ENCODE results near the gene RPL10. TPM values are rescaled to one million over a fixed set of nuclear protein-coding genes. Genes with fewer than 3 reads are reported as not detected.
"Not testable (repeated sequence)": the region's sequence is repeated elsewhere in the genome, so short reads cannot be mapped to it uniquely, and the experiment has no call there.

RPL10 gene
- polyA plus RNA-seq, 4 donors: 2,891 to 3,494 (median 3,187) TPM

- no peak for DNase-seq (ENCODE audit: low read depth in 4 of 4, low spot score in 3 of 4)
Measured at GRCh38 chrX:154399527-154400368, 1.6 kb downstream of the RPL10 start.

DNA sequence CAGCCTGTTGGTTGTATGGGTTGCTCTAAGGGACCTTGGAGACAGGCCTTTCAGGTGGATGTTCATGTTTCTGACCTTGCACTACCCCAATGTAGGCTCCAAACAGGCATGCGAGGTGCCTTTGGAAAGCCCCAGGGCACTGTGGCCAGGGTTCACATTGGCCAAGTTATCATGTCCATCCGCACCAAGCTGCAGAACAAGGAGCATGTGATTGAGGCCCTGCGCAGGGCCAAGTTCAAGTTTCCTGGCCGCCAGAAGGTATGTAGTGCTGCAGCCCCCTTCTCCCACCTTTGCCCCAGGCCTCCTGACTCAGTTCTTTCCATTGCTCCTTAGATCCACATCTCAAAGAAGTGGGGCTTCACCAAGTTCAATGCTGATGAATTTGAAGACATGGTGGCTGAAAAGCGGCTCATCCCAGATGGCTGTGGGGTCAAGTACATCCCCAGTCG lies 2.2 kb downstream of the RPL10 start:
- DNase-seq (ENCODE audit: low read depth in 4 of 4, low spot score in 3 of 4): not testable (repeated sequence)

- DNase-seq (ENCODE audit: low read depth in 4 of 4, low spot score in 3 of 4): no peak
Measured at GRCh38 chrX:154401045-154401799, 3.0 kb downstream of the RPL10 start.

- DNase-seq (ENCODE audit: low read depth in 4 of 4, low spot score in 3 of 4): no peak
Measured at GRCh38 chrX:154401918-154402621, 3.9 kb downstream of the RPL10 start.

DNA sequence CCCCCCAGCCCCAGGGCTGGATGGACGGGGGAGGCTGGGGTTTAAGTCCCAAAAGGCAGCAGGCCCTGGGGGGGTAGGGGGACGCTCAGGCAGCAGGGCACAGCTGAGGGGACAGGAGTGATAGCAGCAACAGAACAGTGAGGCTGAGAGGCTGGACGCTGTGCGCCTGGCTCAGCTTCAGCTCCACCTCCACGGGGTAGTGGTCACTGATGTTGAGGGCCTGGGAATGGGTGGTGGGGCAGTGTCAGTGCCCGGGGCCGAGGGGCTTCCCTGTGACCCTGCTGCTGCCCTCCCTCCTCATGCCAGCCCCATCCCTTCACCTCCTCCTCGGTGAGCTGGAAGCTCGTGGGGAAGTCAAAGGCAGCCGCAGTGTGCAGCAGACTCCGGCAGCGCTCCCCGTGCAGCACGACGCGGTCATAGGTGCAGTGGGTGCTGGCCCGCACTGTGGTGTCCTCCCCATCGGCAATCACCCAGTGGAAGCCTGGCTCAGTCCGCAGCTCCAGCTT lies 4.5 kb downstream of the RPL10 start:
- no peak for DNase-seq (ENCODE audit: low read depth in 4 of 4, low spot score in 3 of 4)

- no peak for DNase-seq (ENCODE audit: low read depth in 4 of 4, low spot score in 3 of 4)
Measured at GRCh38 chrX:154403192-154403591, 5.0 kb downstream of the RPL10 start.

DNA sequence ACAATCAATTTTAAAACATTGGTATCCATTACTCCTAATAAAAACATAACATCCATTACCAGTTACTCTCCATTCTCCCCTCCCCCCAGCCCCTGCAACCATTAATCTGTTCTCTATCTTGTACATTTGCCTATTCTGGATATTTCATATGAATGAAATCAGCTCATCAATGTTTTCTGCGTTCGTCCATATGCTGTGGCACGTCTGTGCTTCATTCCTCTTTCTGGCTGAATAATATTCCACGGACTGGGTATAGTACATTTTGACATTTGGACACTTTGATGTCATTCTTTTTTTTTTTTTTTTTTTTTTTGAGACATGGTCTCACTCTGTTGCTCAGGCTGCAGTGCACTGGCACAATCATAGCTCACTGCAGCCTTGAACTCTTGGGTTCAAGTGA lies 5.7 kb downstream of the RPL10 start:
- no peak for DNase-seq (ENCODE audit: low read depth in 4 of 4, low spot score in 3 of 4)

DNA sequence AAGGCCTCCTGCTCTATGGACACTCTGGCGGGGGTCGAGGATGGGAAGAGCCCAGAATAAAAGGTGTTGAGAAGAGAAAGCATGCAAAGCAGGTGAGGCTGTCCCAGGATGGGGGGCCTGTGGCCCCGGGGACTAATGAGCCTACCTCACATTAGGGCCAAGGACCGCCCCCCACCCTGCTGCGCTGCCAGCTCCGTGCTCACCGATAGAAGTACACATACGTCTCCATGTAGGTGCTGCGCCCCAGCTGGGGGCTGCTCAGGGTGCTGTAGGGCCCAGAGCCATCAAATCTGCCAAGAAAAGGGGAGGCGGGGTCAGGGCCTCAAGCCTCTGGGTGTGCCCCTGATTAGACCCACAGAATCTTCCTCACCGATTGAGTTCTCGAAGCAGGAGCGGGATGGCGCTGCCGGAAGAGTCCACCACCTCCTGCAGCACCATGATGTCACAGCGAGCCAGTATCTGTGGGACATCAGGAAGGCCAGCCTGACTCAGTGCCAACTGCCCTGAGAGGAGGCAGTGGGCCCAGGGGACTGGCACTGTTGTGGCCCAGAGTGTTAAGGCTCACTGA lies 6.5 kb downstream of the RPL10 start:
- DNase-seq (ENCODE audit: low read depth in 4 of 4, low spot score in 3 of 4): no peak

DNA sequence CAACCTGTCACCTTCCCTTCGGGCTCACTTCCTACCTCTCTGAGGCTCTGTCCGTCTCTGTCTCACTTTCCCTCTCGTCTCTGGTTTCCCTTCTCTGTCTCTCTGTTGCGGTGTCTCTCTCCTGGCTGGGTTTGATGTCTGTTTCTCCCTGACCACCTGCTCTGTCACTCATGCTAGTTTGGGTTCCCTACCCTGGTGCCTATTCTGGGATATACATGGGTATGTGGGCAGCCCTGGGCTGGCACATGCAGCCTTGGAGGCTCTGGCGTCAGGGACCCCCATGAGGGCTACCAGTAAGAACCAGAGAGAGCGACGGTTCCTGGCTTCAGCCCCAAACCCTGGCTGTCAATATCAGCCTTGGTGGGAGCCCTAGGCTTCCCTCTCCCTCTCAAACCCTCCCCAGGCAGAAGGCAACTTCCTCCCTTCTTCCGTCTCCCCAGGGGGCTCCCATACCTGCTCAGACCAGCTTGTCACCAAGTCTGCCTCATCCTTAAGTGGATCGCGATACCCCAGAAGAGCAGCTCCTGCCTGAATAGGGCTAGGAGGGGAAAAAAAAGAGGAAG lies 10.6 kb downstream of the RPL10 start:
- DNase-seq (ENCODE audit: low read depth in 4 of 4, low spot score in 3 of 4): no peak

DNA sequence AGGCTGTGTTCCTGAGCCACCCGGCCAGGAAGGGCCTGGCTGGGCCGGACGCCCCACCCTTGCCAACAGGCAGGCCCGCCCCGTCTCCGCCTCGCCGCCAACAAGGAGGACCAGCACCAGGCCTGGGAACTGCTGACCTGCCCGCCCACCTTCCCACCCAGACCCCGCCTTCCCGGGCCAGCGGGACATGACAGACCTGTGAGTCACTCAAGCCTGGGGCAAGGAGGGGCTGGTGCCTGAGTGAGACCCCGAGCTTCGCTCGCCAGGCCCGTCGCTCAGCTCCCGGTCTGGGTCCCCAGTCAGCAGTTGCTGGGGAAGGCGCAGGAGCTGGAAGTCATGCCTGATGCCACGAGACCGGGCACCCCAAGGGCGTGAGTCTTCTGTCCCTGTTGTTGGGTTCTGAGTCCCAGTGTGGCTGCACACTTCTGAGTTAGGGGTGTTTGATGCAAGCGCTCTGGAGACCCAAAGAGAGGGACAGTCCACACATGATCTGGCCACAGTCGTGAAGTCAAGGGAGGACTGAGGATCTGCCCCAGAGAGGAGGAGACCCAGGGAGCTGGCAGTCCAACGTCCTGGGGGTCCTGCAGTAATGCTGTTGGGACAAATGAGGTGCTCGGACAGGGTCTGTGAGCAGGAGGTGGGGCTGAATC lies 11.2 kb downstream of the RPL10 start, which contains the start of gene DNASE1L1:
Gene DNASE1L1 (minus strand): TSS at position 33 of the 650 bp plus-strand sequence. CDS start 3,686 bp downstream, outside the sequence.
- DNase-seq (ENCODE audit: low read depth in 4 of 4, low spot score in 3 of 4): no peak

GRCh38 chrX:154411981-154412340 lies 13.8 kb downstream of the RPL10 start:
- no peak for DNase-seq (ENCODE audit: low read depth in 4 of 4, low spot score in 3 of 4)

- DNase-seq (ENCODE audit: low read depth in 4 of 4, low spot score in 3 of 4): no peak
Measured at GRCh38 chrX:154412468-154412867, 14.3 kb downstream of the RPL10 start.

GRCh38 chrX:154413142-154413541 lies 15.0 kb downstream of the RPL10 start:
- DNase-seq (ENCODE audit: low read depth in 4 of 4, low spot score in 3 of 4): no peak

GRCh38 chrX:154417157-154417556 lies 19.0 kb downstream of the RPL10 start:
- no peak for DNase-seq (ENCODE audit: low read depth in 4 of 4, low spot score in 3 of 4)

DNA sequence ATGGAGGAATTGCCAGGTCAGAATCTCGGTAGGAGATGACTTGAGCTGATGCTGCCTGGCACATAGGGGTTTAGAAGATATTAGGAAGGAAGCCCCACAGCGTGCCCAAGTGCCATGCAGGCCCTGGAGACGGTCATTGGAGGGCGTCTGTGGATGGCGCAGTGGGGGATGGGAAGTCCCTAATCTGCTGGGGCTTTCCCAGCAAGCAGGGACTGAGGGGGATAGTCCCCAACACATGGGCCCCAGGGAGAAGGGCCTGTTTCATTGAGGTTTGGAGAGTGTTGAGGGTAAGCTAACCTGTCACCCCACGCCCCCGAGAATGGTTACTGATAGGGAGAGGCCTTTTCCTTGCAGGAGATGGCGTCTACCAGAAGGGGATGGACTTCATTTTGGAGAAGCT lies 21.0 kb downstream of the RPL10 start:
- DNase-seq (ENCODE audit: low read depth in 4 of 4, low spot score in 3 of 4): no peak

DNA sequence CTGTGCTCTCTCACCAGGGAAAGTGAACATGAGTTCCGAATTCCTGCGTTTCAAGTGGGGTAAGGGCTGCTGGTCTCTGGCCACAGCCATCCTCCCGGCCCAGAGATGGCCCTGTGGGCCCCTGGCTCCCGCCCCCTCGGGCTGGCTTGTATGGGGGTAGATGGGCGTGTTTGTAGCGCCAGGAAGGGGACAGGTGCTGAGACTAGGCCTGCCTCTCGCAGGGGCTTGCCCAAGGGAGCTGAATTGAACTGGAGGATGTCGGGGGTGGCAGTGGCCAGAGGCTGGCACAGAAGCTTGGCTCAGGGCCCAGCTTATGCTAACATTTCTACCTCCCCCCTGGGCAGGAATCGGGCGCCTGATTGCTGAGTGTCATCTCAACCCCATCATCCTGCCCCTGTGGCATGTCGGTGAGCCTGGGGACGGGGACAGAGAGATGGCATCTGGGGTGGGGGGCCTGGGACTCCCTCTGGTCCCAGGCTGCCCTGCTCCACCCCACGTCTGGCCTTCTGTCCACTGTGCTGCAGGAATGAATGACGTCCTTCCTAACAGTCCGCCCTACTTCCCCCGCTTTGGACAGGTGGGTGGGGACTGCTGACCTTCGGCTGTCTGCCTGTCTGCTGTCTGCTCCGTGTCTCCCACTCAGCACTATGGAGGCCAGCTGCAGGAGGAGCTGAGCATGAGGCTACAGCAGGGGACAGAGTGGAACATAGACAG lies 21.7 kb downstream of the RPL10 start:
- no peak for DNase-seq (ENCODE audit: low read depth in 4 of 4, low spot score in 3 of 4)

- no peak for DNase-seq (ENCODE audit: low read depth in 4 of 4, low spot score in 3 of 4)
Measured at GRCh38 chrX:154420402-154420756, 22.2 kb downstream of the RPL10 start.

DNA sequence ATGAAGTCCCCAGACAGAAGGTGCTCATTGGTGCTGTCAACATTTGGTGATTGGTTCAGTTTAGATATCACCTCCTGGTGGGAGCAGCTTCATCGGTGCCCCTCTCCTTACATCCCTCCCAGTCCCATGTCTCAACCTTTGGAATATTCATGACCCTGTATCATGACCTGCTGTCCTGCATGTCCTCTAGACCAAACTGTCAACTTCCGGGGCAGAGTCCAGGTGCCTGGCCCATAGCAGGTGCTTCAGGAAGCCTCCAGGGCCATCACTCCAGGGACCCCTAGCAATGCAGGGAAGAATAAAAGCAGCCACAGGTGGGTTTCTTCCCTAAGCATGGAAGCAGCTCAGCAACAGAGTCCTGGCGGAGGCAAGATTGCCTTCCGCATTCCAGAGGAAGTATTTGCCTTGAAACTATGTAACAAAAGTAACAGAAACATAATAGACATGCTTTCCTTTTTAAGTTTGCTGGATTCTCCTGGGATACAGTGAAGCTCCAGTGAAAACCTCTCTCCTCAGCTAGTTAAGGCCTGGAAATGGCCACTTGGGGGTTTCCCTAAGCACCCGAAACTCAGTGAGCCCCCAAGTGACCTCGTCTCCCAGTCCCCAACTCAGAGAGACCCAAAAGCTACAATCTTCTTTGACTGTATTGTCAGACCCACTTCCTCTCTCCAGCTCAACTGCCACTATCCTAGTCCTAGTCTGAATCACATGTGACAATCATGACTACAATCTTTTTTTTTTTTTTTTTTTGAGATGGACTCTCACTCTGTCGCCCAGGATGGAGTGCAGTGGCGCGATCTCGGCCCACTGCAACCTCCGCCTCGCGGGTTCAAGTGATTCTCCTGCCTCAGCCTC lies 29.0 kb downstream of the RPL10 start:
- no peak for DNase-seq (ENCODE audit: low read depth in 4 of 4, low spot score in 3 of 4)

Measured in left renal pelvis (tissue), 4 donors.